22Rv1 (cell line): ENCODE measurements around the gene RAPGEFL1.
A peak's percentile ranks its signal among the peaks of the same experiment; 100 is the strongest.

Experiments used
- H3K27ac ChIP-seq: fragments of 450-650 bp; 2 replicates; pipeline ENCODE4 v1.5.1; 2017
- ZFX ChIP-seq: fragments of 450-650 bp; IDR thresholded peaks from 2 replicates; pipeline ENCODE4 v1.6.1; 2017; ENCODE audit warnings: antibody characterized with exemption, borderline replicate concordance
- TF ChIP-seq, protein P1 (sequence below): fragments of 450-650 bp; IDR thresholded peaks from 2 replicates; pipeline ENCODE4 v1.5.1; 2017; ENCODE audit warnings: mild to moderate bottlenecking

The RAPGEFL1 gene

DNA sequence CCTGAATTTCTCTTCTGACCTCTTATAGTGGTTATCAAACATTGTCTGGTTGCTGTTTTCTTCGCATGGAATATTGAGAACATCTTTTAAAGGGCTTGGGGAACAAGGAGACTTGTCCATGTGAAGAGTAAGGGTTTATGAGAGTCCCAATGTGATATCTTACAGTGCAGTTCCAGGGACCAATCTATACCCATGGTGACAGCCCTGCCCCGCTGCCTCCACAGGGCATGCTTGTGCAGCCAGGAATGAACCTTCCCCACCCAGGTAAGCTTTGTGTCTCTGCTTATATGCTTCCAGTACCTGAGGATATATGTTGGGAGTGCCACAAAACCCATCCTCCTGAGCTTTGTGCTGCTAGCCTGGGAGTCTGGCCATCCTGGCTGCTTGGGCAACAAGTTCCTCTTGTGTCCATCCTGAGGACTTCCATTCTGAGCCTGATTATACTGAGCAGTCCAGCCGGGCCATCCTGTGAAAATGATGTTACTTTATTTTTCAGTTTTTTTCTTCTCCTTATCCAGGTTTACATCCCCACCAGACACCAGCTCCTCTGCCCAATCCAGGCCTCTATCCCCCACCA lies 9.5 kb upstream of the RAPGEFL1 start:
- no peak overlapping the region for H3K27ac ChIP-seq
- no peak for TF ChIP-seq ZFX
- TF ChIP-seq, protein P1, sequence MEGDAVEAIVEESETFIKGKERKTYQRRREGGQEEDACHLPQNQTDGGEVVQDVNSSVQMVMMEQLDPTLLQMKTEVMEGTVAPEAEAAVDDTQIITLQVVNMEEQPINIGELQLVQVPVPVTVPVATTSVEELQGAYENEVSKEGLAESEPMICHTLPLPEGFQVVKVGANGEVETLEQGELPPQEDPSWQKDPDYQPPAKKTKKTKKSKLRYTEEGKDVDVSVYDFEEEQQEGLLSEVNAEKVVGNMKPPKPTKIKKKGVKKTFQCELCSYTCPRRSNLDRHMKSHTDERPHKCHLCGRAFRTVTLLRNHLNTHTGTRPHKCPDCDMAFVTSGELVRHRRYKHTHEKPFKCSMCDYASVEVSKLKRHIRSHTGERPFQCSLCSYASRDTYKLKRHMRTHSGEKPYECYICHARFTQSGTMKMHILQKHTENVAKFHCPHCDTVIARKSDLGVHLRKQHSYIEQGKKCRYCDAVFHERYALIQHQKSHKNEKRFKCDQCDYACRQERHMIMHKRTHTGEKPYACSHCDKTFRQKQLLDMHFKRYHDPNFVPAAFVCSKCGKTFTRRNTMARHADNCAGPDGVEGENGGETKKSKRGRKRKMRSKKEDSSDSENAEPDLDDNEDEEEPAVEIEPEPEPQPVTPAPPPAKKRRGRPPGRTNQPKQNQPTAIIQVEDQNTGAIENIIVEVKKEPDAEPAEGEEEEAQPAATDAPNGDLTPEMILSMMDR = no peak

DNA sequence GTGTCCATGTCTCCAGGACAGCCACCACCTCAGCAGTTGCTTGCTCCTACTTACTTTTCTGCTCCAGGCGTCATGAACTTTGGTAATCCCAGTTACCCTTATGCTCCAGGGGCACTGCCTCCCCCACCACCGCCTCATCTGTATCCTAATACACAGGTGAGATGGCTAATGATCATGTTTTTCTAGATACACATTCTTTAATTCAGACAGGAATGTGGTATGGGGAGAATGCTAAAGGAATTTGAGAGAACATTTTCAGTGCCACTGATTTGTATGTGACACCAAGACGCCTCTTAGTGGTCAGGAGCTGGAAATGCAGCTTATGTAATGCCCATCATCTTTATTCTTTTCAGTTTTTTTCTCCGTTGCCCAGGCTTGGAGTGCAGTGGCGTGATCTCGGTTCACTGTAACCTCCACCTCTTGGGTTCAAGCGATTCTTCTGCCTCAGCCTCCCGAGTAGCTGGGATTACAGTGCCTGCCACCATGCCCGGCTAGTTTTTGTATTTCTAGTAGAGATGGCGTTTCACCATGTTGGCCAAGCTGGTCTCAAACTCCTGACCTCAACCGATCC lies 8.9 kb upstream of the RAPGEFL1 start:
- H3K27ac ChIP-seq = no peak overlapping the region
- TF ChIP-seq, protein P1 = peak; percentile 80
- TF ChIP-seq ZFX = no peak

DNA sequence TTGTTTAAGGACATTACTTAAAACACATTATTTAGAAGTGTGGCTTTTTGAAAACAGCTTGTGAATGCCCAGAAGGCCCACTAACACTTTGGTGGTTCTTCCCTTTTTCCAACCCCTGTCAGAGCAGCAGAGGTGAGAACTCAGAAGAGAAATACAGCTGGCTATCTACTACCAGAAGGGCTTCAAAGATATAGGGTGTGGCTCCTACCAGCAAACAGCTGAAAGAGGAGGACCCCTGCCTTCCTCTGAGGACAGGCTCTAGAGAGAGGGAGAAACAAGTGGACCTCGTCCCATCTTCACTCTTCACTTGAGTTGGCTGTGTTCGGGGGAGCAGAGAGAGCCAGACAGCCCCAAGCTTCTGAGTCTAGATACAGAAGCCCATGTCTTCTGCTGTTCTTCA lies 6.9 kb upstream of the RAPGEFL1 start:
- TF ChIP-seq, protein P1 = no peak
- TF ChIP-seq ZFX = no peak

DNA sequence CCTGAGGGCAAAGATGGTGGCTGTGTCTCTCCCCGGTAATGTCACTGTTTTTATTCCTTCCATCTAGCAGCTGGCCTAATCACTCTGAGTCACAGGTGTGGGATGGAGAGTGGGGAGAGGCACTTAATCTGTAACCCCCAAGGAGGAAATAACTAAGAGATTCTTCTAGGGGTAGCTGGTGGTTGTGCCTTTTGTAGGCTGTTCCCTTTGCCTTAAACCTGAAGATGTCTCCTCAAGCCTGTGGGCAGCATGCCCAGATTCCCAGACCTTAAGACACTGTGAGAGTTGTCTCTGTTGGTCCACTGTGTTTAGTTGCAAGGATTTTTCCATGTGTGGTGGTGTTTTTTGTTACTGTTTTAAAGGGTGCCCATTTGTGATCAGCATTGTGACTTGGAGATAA lies 5.5 kb upstream of the RAPGEFL1 start:
- TF ChIP-seq, protein P1 = no peak
- TF ChIP-seq ZFX = no peak

More for the DNA sequence above, 6.9 kb upstream of the RAPGEFL1 start:
- no peak overlapping the region for H3K27ac ChIP-seq

DNA sequence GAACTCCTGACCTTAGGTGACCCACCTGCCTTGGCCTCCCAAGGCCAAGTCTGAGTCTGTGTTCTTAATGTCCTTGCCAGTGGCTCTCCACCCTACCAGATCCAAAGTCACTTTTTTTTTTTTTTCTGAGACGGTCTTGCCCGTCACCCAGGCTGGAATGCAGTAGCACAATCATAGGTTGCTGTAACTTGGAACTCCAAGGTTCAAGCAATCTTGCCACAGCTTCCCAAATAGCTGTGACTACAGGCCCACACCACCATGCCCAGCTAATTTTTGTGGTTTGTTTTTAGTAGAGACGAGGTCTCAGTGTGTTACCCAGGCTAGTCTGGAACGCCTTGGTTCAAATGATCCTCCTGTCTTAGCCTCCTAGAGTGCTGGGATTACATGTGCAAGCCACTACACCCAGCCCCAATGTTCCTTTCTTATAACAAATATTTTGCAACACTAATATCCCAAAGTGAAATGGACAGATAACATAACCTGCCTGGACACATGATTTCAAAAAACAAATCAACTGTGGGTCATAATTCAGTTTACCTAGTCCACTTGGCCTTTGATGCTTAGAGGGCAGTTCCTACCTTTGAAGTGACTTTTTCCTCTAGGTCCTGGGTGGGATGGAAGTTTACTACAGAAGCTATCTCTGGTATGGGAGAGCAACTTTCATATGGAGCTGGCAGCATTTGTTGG lies 4.0 kb upstream of the RAPGEFL1 start:
- no peak for TF ChIP-seq ZFX
- TF ChIP-seq, protein P1 = no peak
- no peak overlapping the region for H3K27ac ChIP-seq

More for the DNA sequence above, 5.5 kb upstream of the RAPGEFL1 start:
- no peak overlapping the region for H3K27ac ChIP-seq

DNA sequence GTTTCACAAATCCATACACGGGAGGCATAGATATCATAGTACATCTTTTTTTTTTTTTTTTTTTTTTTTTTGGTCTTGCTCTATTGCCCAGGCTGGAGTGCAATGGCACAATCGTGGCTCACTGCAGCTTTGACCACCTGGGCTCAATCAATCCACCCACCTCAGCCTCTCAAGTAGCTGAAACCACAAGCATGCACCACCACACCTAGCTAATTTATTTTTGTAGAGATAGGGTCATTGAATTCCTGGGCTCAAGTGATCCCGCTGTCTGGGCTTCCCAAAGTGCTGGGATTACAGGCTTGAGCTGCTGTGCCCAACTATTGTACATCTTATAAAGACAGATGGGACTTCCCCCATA lies 3.5 kb upstream of the RAPGEFL1 start:
- no peak overlapping the region for H3K27ac ChIP-seq
- TF ChIP-seq ZFX = no peak
- TF ChIP-seq, protein P1 = no peak

DNA sequence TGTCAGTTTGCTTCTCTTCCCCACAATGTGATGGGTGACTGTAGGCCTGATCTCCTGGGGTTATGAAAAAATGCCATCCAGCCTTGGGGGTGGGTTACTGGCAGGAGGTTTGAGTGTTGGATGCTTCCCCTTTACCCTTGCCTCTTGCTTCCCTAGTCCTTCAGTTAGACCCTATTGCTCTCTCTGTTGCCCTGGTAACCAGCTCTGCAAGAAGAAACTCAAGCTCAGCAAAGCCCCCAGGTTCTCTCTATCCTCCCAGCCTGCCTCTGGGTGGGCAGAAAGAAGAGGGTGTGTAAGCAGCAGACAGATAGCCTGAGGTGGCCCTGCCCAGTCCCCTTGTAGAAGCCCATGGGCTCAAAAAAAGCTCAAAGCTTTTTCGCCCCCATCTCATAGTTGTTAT lies 2.8 kb upstream of the RAPGEFL1 start:
- TF ChIP-seq, protein P1 = no peak
- TF ChIP-seq ZFX = no peak
- no peak overlapping the region for H3K27ac ChIP-seq
